GM03348 (cell line): ENCODE results near the gene CDC42BPG.
A peak's percentile ranks its signal among the peaks of the same experiment; 100 is the strongest.

Source experiments
- DNase-seq: peaks from one replicate; pipeline ENCODE4 v3.0.0; 2012; ENCODE audit warnings: low spot score

CDC42BPG gene

DNA sequence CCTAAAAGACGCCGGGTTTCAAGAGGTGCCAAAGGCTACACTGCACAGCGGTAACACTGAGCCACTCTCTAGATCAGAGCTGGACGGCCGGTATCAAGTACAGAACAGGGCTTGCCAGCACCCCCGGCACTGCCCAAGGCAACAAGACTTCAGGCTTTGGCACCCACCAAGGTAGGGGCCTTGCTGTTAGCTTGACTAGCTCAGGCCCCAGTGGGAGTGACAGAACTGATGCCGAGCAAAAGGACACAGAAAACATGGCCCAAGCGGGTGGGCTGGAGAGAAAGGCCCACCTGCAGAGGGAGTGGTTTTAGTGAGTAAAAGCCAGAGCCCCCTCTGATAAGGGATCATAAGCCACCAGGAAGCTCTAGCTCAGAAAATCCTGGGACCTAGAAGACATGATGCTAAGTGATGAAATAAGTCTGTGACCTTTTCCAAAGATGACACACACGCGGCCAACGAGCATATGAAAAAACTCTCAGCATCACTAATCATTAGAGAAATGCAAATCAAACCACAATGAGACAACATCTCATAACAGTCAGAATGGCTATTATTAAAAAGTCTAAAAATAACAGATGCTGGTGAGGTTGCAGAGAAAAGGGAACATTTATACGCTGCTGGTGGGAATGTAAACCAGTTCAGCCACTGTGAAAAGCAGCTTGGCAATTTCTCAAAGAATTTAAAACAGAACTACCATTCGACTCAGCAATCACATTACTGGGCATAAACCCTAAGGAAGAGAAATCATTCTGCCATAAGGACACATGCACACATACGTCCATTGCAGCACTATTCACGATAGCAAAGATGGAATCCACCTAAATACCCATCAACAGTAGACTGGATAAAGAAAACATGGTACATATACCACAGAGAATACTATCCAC is 21.1 kb upstream of the CDC42BPG start:
- no peak for DNase-seq

DNA sequence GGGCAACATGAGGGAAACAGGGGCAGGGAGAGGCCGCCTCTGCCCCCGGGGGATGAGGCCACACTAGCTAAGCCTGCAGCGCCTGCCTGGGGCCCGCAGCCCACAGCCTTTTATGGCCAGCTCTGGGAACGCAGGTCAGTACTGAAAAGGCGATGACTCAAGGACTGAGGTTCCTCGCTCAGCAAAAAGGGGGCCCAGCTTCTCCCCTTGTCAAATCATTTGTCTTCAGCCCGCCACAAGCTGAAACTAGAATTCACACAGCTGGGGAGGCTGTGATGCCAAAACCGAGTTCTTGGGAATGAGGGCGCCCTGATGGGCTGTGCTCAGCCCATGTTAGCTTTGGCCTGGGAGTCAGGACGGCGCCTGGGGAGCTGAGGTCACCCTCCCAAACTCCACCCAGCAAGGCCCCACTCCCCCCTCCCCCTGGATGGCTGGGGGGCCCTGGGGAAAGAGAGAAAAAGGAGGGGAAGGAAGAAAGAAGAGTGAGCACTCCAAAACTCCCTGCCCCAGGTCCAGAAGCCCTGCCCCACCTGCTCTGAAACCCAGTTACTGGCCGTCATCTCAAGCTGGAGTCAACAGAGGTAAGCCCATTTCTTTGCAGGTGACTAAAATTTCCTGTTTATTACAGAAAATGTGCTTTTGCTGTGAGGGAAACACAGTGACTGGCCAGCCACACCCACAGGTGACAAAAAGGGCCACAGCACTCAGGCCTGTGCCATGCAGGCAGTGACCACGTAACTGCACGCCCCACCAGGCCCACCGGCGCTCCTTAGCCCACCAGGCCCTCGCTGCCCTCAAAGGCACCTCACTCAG is 20.2 kb upstream of the CDC42BPG start:
- peak; percentile 87 for DNase-seq

DNA sequence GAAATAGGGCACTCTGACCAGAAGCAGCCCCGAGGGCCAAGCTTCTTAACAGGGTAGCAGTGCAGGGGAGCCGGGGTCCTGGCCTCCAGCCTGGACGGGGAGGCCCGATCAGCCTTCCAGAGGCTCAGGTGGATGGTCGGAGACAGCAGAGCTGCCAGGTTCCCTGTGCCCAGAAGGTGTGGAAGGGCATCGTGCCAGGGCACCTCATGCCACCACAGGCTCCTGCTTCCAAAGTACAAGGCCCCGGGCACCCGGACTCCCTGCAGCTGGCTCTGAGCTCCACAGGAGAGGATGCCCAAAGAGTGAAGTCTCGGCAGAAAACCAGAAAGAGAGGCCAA is 19.7 kb upstream of the CDC42BPG start:
- DNase-seq, result no peak

DNA sequence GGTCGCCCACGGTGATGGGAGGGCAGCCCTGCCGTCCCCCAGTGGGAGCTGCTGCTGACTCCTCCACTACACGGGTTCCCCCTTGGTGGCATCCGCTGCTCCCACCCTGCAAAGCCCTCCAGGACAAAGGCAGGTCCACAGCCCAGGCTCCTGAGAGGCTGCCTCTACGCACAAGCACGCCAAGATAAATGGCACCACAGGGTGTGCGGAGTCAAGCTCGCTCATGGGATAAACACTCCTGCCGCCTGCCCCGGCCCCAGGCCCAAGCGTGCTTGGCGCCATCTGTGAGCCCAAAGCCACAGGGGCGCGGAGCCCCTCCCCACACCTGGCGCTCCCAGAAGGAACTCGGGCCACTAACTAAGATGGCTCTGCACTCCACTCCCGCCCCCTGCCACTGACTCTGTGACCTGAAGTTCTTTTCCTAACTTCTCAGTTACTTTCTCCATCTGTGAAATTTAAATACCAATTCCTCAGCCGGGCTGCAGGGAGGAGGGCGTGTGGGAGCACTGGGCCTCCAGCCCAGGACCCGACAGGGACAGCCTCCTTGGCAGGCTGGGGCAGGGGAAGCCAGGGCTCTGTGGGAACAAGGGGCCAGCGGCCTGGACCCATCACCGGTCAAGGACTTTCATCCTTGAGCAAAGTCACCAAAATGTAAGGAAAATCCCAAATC is 19.1 kb upstream of the CDC42BPG start:
- DNase-seq, result peak; percentile 67

DNA sequence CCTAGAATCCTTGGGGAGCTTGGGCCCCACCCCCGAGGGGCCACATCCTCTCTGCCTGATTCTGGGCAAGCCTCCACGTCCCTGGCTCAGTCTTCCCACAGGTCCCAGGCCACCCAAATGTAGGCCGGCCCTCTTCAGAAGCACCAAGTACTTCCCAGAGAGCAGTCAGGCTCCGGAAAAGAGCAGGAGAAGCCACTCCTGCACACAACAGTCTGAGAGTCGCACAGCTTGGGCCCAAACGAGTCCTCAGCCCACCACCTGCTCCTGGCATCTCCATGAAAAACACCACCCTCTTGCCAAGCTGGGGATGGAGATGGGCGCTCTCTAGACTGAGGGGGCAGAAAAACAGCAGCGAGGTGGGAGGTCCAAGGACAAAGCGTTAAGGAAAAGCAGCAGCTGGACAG is 18.5 kb upstream of the CDC42BPG start:
- no peak for DNase-seq

DNA sequence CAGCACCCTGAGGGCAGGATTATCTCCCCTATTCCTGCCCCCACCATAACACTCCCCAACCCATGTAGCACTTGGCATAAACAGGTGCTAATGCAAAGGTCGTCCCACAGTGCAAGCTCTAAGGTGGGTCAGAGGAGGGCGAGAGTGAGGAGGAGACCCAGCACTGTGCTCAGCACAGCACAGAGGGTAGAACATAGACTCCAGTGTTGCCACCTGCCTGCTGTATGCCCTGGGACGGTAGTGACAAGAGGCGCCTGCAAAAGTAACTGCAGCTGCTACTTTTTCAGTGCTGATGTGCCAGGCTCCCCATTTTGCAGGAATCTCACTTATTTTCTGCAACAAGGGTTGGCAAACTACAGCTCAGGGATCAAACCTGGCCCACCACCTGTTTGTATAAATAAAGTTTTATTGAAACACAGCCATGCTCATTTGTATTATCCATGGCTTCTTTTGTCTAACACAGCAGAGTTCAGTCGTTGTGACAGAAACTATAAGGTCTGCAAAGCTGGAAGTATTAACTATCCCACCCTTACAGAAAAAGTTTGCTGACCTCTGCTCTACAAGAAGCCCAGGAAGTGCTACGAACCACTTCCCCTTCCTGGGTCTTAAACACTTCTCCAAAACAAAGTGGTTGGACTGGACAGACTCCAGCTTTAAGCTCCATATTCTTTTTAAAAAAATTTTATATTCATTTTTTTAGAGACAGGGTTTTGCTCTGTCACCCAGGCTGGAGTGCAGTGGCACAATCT is 16.9 kb upstream of the CDC42BPG start:
- DNase-seq, result no peak

DNA sequence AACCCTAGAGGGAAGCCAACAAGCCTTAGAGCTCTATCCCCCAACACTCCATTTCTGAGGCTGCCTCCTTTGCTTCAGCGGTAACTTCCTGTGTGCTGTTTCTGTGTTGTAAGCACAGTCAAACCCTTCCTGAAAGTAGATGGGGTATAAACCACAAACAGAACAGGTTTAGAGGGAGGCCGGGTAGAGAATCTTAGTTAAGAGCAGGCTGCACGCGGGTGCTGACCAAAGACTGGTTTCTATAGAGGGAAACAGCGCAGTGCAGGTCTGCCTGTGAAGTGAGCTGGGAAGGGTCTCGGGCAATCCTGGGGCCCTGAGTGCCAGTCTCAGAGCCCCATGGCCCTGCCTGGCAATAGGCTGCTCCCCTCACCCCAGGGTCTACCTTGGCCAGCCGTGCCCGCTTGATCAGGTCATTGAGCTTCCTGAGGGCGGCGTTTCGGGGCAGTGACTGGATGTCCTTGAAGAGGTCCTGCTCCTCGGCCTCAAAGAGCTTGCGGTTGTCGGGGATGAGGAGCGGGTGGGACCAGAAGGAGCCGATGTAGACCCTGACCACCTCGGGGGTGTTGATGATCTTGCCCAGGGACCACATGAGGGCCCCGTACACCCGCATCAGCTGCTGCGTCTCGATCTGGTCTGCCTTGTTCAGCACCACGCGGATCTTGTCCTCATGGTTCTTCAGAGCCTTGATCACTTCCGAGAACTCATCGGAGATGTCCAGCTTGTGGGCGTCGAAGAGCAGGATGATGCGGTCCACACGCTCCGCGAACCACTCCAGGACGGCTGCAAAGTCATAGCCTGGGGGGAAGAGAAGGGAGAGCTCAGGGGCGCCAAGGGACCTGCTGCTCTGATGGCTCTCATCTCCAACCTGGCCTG is 15.3 kb upstream of the CDC42BPG start:
- DNase-seq, result no peak

DNA sequence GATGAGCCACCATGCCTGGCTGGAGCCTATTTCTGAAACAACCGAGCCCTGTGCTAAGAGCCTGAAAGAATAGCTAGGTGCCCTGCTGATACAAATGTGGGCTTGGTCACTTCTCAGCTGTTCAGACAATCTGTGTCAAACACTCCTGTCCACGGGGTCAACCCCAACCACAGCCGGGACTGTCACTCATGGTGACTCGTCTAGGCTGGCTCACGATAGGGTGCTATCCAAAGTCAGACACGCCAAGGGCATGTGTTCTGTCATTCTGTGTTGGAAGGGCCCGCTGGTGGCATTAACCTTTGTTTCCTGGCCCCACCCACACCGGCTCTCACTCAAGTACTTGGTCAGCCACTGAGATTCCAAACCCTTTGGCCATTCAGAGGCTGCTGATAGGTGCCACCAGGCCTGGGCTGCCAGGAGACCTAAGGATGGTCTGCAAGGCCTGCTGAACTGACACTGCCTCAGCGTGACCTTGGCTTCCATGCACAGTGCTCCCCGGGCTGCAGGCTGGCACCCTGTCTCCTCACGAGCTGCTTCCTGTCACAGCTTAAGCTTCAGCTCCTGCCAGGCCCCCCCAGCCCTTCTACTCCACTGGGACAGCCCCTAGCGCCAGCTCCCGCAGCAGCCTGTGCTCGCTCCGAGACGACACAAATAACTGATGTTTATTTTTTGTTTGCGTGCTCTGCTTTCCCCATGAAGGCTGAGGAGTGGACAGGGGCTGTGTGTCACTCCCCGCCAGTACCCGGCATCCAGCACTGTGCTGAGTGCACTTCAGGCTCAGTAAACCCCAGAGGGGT is 14.2 kb upstream of the CDC42BPG start:
- DNase-seq, result no peak

DNA sequence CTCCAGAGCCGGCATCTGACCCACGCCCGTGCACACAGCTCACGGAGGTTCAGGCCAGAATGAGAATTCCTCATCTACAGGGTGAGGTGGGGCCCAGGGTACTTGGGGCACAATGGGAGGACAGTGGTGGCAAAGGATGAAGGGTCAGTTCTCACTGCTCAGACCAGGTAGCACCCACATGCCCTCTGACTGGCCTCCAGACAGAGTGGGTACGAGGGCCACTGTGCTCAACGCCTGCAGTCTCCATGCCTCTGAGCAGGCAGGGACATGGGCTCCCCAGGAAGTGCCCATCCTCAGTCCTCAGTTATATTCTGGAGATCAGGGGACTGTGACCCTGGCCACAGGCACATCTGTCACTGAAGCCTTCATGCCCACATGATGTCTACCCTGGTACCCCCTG is 13.0 kb upstream of the CDC42BPG start:
- no peak for DNase-seq

DNA sequence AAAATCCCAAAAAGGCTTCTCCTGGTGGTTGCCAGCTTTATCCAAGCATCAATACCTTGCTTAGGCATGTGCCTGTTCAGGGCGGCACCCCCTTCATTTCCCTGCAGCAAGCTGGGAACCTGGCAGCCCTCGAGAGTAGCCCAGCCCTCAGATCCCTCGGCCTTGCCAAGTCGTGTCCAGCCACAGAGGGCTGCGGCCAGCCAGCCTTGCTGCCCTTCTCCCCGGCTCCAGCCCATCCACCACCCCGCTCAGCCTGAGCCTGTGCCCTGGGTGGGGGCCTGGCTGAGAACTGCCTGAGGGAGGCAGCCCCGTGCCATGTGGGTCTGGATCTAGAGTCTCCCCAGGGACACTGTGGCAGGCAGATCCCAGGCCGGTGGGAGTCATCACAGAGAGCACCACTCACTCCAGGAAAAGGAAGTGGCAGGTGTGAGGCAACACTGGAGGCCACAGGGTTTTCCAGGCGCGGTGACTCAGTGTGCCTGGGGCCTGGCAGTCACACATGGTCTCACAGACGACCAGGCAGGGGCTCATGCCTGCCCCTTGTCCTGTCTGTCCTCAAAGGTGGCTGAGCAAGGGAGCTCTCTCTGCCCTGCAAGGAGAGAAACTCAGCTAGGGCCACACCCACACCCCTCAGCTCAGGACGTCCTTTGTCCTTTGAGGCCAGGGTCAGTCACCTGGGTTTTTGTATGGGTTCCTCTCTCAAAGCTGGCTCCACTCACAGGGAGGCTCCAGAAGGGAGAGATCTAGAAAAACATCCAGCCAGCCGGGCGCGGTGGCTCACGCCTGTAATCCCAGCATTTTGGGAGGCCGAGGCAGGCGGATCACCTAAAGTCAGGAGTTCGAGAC is 12.2 kb upstream of the CDC42BPG start:
- DNase-seq, result peak; percentile 73

DNA sequence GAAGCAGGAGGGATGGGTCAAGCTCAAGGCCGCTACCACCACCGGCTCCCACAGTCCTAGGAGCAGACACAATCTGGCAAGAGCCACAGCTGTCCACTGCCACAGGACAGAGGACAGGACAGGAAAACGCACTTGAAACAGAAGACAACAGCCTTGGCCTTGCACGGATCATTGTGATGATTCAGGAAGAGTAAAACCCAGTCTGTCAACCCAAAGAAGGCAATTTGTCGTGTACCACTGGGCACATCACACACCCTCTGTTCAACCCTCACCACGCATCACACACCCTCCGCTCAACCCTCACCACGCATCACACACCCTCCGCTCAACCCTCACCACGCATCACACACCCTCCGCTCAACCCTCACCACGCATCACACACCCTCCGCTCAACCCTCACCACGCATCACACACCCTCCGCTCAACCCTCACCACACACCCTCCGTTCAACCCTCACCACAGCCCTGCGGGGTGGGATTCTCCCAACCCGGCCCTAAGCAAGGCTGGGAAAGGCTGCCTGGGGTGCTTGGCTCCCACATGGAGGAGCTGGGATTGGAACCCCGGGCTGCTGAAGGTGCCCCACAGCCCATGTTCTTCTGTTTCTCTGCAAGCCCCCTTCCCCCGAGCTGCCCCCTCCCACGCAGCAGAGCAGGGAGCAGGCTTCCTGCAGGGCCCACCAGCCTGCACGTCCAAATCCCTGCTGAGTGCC is 11.3 kb upstream of the CDC42BPG start:
- DNase-seq, result no peak

DNA sequence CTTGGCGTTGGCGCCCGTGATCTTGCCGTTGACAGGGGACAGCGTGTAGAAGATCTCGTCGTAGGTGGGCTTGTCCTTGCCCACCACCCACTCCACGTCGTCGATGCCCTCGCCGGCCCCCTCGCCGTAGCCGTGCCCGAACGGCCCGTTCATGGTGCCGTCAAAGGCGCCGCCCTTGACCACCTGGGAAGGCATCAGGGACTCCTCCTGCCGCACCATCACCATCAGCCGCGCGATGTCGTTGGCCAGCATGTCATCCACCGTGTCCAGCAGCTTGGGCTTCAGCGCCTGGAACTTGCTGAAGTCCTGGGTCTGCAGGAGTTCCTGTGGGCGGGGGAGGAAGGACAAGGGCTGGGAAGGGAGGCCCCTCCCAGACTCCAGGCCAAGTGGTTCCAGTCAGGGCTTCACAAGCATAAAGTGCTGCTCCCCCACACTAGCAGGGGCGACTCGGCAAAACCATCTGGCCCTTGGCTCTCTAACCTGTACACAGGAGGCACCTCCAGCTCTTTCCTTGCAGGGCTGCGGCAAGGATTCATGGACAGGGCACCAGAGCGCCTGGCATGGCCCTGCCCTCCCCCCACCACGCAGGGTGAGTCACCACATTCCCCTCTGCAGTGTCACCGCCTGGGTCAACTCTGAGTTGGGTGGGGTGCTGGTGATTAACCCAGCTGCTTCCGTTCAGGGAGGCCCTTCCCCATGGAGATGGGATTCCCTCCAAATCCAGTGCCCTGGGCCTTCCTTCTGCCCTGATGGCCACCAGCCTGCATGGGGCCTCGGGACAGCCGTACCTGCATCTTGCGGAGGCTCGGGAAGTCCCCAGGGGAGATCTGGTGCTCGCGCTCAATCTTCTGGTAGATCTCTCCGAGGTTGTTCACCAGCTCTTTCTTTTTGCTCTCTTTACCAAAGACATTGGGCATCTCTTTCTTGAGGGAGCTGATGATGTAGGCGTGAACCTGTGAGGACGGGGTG is 10.4 kb upstream of the CDC42BPG start:
- DNase-seq, result peak; percentile 96

DNA sequence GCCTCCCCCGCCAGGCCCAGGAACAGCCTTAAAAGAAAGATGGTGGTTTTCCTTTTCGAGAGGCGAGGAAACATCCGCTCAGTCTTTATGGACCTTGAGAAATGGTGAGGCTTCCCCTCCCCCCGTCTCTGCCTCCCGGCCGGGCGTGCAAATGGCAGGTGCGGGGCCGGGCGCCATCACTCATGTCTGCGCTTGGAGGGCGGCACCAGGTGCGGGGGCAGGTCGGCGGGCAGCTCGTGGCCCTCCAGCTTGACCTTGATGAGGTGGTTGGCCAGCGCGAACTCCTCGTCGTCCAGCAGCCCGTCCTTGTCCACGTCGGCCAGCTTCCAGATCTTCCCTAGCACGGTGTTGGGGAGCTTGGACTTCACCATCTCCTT is 9.7 kb upstream of the CDC42BPG start:
- DNase-seq, result no peak

DNA sequence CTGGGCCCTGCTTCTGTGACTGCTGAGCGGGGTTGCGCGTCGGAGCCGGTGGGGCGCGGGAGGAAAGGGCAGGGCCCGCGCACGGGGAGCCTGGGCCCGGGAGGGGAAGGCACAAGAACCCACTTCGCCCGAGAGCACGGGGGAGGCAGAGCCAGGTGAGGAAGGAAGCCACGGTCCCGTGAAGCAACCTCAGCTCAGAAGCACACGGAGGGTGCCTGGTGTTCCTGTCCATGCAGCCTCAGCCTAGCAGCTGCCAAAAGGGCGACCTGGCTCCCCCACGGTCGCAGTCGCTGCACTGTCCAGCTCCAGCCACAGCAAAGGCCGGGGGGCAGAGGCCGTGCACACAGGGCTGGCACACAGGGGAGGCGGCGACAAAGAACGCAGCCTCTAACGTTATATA is 9.3 kb upstream of the CDC42BPG start:
- no peak for DNase-seq

DNA sequence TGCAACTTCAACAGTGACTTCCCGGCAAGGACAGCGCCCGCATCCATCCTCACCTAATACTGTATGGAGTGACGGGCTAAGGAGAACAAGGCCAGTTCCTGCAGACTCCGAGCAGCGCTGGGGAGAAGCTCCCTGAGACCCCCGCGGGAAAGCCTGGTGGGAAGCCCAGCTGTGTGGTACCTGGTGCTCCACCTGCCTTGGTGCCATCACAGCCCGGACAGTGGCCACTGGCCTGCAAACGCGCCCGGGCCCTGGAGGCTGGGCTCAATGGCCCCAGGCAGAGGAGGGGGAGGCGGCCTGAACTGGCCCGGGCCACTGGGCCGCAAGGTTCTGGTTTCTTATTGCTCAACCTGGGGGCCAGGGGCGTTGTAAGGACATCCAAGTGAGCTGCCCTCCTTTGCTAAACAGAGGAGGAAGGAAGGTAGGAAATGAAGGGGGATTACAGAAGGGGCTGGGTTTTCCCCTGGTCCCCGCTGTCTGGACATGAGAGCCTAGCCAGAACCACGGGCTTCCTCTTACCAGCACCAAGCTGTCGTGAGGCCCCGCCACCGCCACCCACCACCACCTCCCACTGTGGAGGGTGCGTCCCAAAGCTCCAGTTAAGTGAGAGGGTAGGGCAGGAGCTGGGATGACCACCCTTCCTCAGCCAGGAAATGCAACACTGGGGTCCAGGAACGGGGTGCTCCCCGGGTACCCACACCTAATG is 8.5 kb upstream of the CDC42BPG start:
- no peak for DNase-seq

DNA sequence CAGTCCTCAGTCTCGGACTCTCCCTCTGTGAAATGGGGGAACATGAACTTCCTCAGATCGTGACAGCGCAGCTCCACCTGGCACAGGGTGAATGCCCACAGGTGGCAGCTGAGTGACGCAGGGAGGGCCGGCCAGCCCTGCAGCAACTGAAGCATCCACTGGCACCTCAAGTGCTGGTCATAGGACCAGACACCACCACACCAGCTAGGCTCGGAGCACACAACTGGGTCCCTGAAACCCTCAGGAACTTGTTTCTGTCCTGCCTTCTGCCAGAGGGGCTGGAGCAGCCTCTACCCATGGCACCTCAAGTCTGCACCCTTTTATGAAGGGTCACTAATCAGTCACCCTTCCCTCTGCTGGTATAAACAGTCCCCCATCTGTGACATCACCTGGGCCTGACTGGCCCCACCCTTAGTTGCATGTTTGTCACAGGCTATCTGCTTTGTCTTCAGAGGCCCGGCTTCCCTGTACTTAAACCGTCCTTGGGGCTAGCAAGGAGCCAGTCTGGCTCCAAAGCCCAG is 7.4 kb upstream of the CDC42BPG start:
- no peak for DNase-seq
